ENCODE data around the gene PLA2G2C.

The PLA2G2C gene

DNA sequence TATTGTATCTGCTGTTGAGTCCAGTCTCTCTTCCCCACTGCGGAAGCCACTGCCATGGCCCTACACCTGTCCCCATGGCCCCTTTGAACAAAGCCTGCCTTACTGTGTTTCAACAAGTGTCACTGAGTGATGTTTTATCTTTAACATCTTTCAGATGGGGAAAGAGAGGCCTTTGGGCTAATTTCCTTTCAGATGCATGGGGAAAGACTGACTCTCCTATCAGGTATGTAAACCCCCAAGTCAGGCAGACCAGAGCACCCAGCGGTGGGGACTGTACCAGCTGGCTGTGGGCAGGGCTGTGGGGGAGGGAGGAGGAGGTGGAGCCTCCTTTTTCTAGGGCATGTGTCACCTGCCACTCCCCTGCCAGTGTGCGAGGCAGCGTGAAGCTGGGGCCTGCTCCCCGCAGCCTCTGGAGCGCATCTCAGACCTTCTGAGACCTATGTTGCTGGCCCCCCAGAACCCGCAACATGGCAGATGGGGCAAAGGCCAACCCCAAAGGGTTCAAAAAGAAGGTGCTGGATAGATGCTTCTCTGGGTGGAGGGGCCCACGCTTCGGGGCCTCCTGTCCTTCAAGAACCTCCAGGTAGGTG lies 47.3 kb downstream of the PLA2G2C start, which contains the start of gene PLA2G2F:
Gene PLA2G2F (plus strand): TSS at position 363 of the 590 bp plus-strand sequence. CDS start 105 bp downstream, at position 468.
- Histone ChIP-seq H3K4me3 (replicated peaks; ENCODE audit: insufficient read depth, low read length) (no peak within 1 kb of the TSS), H3K27ac (replicated peaks) (no peak within 1 kb of the TSS), H3K27me3 (ENCODE audit: insufficient read depth, poor library complexity, severe bottlenecking) (no peaks in the 10 kb centered on the region)
- DNase-seq (ENCODE audit: low read depth in 1 of 2, low spot score in 1 of 2), result no peak
- TF ChIP-seq, protein P1, sequence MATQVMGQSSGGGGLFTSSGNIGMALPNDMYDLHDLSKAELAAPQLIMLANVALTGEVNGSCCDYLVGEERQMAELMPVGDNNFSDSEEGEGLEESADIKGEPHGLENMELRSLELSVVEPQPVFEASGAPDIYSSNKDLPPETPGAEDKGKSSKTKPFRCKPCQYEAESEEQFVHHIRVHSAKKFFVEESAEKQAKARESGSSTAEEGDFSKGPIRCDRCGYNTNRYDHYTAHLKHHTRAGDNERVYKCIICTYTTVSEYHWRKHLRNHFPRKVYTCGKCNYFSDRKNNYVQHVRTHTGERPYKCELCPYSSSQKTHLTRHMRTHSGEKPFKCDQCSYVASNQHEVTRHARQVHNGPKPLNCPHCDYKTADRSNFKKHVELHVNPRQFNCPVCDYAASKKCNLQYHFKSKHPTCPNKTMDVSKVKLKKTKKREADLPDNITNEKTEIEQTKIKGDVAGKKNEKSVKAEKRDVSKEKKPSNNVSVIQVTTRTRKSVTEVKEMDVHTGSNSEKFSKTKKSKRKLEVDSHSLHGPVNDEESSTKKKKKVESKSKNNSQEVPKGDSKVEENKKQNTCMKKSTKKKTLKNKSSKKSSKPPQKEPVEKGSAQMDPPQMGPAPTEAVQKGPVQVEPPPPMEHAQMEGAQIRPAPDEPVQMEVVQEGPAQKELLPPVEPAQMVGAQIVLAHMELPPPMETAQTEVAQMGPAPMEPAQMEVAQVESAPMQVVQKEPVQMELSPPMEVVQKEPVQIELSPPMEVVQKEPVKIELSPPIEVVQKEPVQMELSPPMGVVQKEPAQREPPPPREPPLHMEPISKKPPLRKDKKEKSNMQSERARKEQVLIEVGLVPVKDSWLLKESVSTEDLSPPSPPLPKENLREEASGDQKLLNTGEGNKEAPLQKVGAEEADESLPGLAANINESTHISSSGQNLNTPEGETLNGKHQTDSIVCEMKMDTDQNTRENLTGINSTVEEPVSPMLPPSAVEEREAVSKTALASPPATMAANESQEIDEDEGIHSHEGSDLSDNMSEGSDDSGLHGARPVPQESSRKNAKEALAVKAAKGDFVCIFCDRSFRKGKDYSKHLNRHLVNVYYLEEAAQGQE (IDR thresholded peaks at IDR 0.05; ENCODE audit: insufficient replicate concordance, low read depth), result no peak
- TF ChIP-seq, protein P2, sequence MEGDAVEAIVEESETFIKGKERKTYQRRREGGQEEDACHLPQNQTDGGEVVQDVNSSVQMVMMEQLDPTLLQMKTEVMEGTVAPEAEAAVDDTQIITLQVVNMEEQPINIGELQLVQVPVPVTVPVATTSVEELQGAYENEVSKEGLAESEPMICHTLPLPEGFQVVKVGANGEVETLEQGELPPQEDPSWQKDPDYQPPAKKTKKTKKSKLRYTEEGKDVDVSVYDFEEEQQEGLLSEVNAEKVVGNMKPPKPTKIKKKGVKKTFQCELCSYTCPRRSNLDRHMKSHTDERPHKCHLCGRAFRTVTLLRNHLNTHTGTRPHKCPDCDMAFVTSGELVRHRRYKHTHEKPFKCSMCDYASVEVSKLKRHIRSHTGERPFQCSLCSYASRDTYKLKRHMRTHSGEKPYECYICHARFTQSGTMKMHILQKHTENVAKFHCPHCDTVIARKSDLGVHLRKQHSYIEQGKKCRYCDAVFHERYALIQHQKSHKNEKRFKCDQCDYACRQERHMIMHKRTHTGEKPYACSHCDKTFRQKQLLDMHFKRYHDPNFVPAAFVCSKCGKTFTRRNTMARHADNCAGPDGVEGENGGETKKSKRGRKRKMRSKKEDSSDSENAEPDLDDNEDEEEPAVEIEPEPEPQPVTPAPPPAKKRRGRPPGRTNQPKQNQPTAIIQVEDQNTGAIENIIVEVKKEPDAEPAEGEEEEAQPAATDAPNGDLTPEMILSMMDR (IDR thresholded peaks at IDR 0.05; ENCODE audit: insufficient read depth, low read length), result no peak
- TF ChIP-seq SPI1 (IDR thresholded peaks at IDR 0.05; ENCODE audit: borderline replicate concordance, low read depth), result no peak

DNA sequence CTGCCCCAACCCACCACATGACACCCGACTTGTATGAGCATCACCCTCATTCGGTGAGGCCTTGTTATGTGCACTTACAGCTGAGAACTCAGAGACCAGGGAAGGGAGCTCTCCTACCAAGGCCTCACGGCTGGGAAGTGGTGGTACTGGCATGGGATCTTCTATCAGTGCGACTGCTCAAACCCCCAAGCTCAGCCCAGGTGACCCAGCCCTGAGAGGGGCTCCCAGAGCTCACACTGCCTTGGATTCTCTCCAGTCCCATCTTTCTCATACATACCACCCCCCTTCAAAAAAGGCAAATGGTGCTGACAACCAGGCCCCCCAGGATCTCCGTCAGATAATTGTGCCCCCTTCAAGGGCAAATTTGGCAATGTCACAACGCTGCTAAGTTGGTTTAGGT lies 48.0 kb downstream of the PLA2G2C start:
- TF ChIP-seq POLR2AphosphoS5 (IDR thresholded peaks at IDR 0.05; ENCODE audit: low read depth), result no peak
- TF ChIP-seq, protein P2 (IDR thresholded peaks at IDR 0.05; ENCODE audit: insufficient read depth, low read length), result no peak
- TF ChIP-seq, protein P1 (IDR thresholded peaks at IDR 0.05; ENCODE audit: insufficient replicate concordance, low read depth), result no peak
- TF ChIP-seq GABPA (IDR thresholded peaks at IDR 0.05; ENCODE audit: low read depth), result no peak
- no peak for TF ChIP-seq SPI1 (IDR thresholded peaks at IDR 0.05; ENCODE audit: borderline replicate concordance, low read depth)
- DNase-seq (ENCODE audit: low read depth in 1 of 2, low spot score in 1 of 2), result no peak
- Histone ChIP-seq H3K4me3 (replicated peaks; ENCODE audit: insufficient read depth, low read length) (no peak overlapping the region), H3K27ac (replicated peaks) (no peak overlapping the region), H3K27me3 (ENCODE audit: insufficient read depth, poor library complexity, severe bottlenecking) (no peaks in the 10 kb centered on the region)

DNA sequence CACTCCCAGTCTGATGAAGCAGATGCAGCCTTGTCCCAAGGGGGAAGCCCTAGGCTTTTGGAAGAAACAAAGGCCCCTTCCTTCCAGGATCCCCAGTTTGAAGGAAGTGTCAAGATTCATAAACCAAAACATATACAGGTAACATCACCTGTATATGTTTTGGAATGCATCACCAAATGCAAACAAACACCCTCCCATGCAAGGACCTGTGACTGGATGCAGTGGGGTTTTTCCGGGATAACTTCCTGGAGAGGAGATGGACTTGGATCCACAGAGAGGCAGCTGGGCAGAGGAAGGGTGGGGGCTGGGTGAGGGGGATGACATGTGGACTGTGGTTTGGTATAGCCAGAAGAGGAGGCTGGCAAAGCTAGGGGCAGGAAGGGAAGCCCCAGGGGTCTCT lies 48.7 kb downstream of the PLA2G2C start:
- TF ChIP-seq POLR2AphosphoS5 (IDR thresholded peaks at IDR 0.05; ENCODE audit: low read depth), result no peak
- no peak for TF ChIP-seq GABPA (IDR thresholded peaks at IDR 0.05; ENCODE audit: low read depth)
- TF ChIP-seq, protein P1 (IDR thresholded peaks at IDR 0.05; ENCODE audit: insufficient replicate concordance, low read depth), result no peak
- TF ChIP-seq, protein P2 (IDR thresholded peaks at IDR 0.05; ENCODE audit: insufficient read depth, low read length), result no peak
- TF ChIP-seq SPI1 (IDR thresholded peaks at IDR 0.05; ENCODE audit: borderline replicate concordance, low read depth), result no peak
- H3K27me3 ChIP-seq (ENCODE audit: insufficient read depth, poor library complexity, severe bottlenecking), result no peaks in the 10 kb centered on the region
- no peak for DNase-seq (ENCODE audit: low read depth in 1 of 2, low spot score in 1 of 2)
- H3K4me3 ChIP-seq (replicated peaks; ENCODE audit: insufficient read depth, low read length), result no peak overlapping the region
- H3K27ac ChIP-seq (replicated peaks), result no peak overlapping the region
